ENCODE results near the gene LRRK2.

DNA sequence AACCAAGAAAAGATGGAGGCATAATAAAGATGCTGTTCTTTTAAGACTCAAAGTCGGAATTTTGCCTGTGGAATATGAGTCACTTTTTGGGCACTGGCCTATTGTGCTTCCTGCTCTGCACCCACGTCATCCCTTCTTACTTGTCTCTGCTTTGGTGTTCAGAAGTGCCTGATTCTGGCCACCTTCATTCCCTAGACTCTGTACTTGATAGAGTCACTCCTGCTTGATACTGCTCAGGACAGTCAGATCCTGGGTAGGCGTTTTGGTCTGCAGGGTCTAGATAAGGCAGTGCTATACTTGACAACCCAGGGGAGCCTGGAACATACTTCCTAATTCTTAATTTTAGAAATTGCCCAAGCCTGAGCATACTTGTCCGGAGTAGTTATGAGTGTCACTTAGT is 1.9 kb downstream of the LRRK2 start:
- TF ChIP-seq, protein P1, sequence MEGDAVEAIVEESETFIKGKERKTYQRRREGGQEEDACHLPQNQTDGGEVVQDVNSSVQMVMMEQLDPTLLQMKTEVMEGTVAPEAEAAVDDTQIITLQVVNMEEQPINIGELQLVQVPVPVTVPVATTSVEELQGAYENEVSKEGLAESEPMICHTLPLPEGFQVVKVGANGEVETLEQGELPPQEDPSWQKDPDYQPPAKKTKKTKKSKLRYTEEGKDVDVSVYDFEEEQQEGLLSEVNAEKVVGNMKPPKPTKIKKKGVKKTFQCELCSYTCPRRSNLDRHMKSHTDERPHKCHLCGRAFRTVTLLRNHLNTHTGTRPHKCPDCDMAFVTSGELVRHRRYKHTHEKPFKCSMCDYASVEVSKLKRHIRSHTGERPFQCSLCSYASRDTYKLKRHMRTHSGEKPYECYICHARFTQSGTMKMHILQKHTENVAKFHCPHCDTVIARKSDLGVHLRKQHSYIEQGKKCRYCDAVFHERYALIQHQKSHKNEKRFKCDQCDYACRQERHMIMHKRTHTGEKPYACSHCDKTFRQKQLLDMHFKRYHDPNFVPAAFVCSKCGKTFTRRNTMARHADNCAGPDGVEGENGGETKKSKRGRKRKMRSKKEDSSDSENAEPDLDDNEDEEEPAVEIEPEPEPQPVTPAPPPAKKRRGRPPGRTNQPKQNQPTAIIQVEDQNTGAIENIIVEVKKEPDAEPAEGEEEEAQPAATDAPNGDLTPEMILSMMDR (IDR thresholded peaks at IDR 0.05) = no peak
- TF ChIP-seq POLR2A (IDR thresholded peaks at IDR 0.05) (no peak), POLR2AphosphoS5 (IDR thresholded peaks at IDR 0.05) (no peak)

Data from prostate gland (tissue), 2 donors.